Uterus (tissue), 2 donors: ENCODE data around the gene CCSER1.

Experiments used
- CTCF ChIP-seq, 4 experiments: fragments of 200-600 bp in 2 of 4; fragments of 450-650 bp in 2 of 4; sonication (generic) in 2 of 4; IDR thresholded peaks; one replicate each; pipeline ENCODE4 v1.5.1; 2016 to 2019; ENCODE audit warnings: antibody characterized with exemption in 4 of 4, mild to moderate bottlenecking in 2 of 4, moderate library complexity in 1 of 4
- POLR2A ChIP-seq, 2 donors: fragments of 450-650 bp; IDR thresholded peaks; one replicate each; pipeline ENCODE4 v1.6.1; 2016; ENCODE audit warnings: antibody characterized with exemption in 2 of 2, mild to moderate bottlenecking in 1 of 2, moderate library complexity in 1 of 2

- TF ChIP-seq CTCF (IDR thresholded peaks at IDR 0.05) (no peak), POLR2A (IDR thresholded peaks at IDR 0.05) (no peak)
Observed at GRCh38 chr4:91601401-91601800, 1474.2 kb downstream of the CCSER1 start.
